ENCODE data around the gene ASB15. TPM values are rescaled to one million over a fixed set of nuclear protein-coding genes. Genes with fewer than 3 reads are reported as not detected.

Gene ASB15
- total and polyA plus RNA-seq, 2 of the 4 experiments (the other 2 are of a cell fraction) = not detected

- H2BK20ac ChIP-seq (ENCODE audit: low read depth, low read length) = no peak overlapping the region
- H3K36me3 ChIP-seq (ENCODE audit: control insufficient read depth, insufficient read depth, low read length) = no peaks in the 10 kb centered on the region
- no peak overlapping the region for H2AFZ ChIP-seq (replicated peaks; ENCODE audit: low read length, poor library complexity)
- H3K9me3 ChIP-seq (ENCODE audit: control insufficient read depth, insufficient read depth, low read length) = no peaks in the 10 kb centered on the region
- H2BK120ac ChIP-seq (ENCODE audit: low read depth, low read length) = no peak overlapping the region
- H2AK9ac ChIP-seq (replicated peaks; ENCODE audit: low read depth, low read length, poor library complexity) = no peak overlapping the region
- H2BK5ac ChIP-seq (ENCODE audit: low read depth, low read length, poor library complexity, severe bottlenecking) = no peak overlapping the region
- dilution Hi-C loops (cut with HindIII; ENCODE audit: low sequenced_read_pairs, unreplicated experiment) (no loop called here), in situ Hi-C loops (cut with MboI; ENCODE audit: low sequenced_read_pairs) (loop anchor here (25.0 kb wide), 1 partner anchor 233 kb away; no protein-coding TSS in a partner anchor), intact Hi-C loops (cut with micrococcal nuclease) (no loop called here)
- no peak overlapping the region for H4K8ac ChIP-seq (ENCODE audit: low read depth in 2 of 2, low read length in 2 of 2)
- H3K4me2 ChIP-seq (ENCODE audit: low read depth, low read length) = no peak overlapping the region
- H3K9me1 ChIP-seq (ENCODE audit: insufficient read depth, low read length) = peaks cover 3% of the 10 kb centered on the region; the same call in 1 of the 2 replicates
- no peaks in the 10 kb centered on the region for H3K79me1 ChIP-seq (ENCODE audit: low read depth in 1 of 2, low read length in 2 of 2)
- H3K56ac ChIP-seq (ENCODE audit: extremely low read depth, insufficient read depth, low read length) = no peak overlapping the region
- H4K20me1 ChIP-seq (ENCODE audit: insufficient read depth, low read length) = no peaks in the 10 kb centered on the region
- no peak overlapping the region for H4K5ac ChIP-seq (ENCODE audit: low read depth, low read length)
- no TSS peak for BruUV-seq (replicated peaks)
- no peak overlapping the region for H3K4ac ChIP-seq (ENCODE audit: low read depth, low read length)
- POLR2A ChIA-PET (ENCODE audit: unreplicated experiment) = no interaction called here
- no peaks in the 10 kb centered on the region for H3K4me1 ChIP-seq (ENCODE audit: control insufficient read depth, insufficient read depth, low read length)
- H3K23ac ChIP-seq (ENCODE audit: low read depth, low read length) = no peak overlapping the region
- DNase-seq (no peak), ATAC-seq (ENCODE audit: low read depth) (no peak)
- CTCF ChIA-PET = no interaction called here
- no CpG with 5 or more reads among the region's 1 CpG for WGBS, 2 experiments (ENCODE audit: extremely low coverage in 2 of 2, insufficient read length in 1 of 2)
- no peaks in the 10 kb centered on the region for H3K27me3 ChIP-seq (ENCODE audit: control insufficient read depth, insufficient read depth, low read length)
- no peak overlapping the region for H3K18ac ChIP-seq (ENCODE audit: low read depth, low read length)
- no peak overlapping the region for H3K14ac ChIP-seq (replicated peaks; ENCODE audit: low read depth, low read length)
- no peak overlapping the region for H3K27ac ChIP-seq (ENCODE audit: insufficient read depth, low read length)
- no peak overlapping the region for H4K91ac ChIP-seq (ENCODE audit: insufficient read depth, low read depth, low read length)
- H2BK15ac ChIP-seq (ENCODE audit: low read depth, low read length) = no peak overlapping the region
- no peak overlapping the region for H3K4me3 ChIP-seq (ENCODE audit: insufficient read depth, low read depth, low read length)
- no peak for TF ChIP-seq CEBPB (IDR thresholded peaks at IDR 0.05; ENCODE audit: low read depth, low read length)
- no peak overlapping the region for H3K9ac ChIP-seq (ENCODE audit: low read depth, low read length)
- no peak overlapping the region for H2AK5ac ChIP-seq (ENCODE audit: low read depth, low read length)
Measured at GRCh38 chr7:123629281-123629680, 27.7 kb downstream of the ASB15 start.

Data from IMR-90 (cell line).